ENCODE data around the gene MAGEA9B. TPM values are rescaled to one million over a fixed set of nuclear protein-coding genes. Genes with fewer than 3 reads are reported as not detected.
A peak's percentile ranks its signal among the peaks of the same experiment; 100 is the strongest.
"Not testable (repeated sequence)": the region's sequence is repeated elsewhere in the genome, so short reads cannot be mapped to it uniquely, and the experiment has no call there.

MAGEA9B gene
- total and polyA plus RNA-seq, 2 donors from 2014 or later, result not detected

DNA sequence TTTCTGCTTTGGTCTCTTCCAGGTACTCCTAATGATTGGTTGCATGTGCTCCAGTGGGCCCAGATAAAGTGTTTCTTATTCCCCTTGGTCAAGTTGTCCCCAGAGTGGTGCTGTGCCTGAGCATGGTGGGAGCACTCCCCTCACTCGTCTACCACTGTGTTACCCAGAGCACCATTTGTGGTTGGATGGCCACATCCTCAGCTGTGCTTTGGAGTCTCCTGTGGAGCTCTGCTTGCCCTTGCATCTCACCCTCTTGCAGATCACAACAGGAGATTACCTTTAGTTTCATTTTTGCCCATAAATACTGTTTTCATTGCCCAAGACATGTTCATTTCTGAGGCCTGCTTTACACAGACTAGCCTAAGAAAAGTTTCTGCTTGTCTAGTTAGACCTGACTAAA, 36.8 kb downstream of the MAGEA9B start:
- H3K36me3 ChIP-seq (ENCODE audit: control insufficient read depth in 2 of 3, insufficient read depth in 3 of 3, low read length in 3 of 3); FAIRE-seq; H3K4me1 ChIP-seq (ENCODE audit: control insufficient read depth in 2 of 3, insufficient read depth in 2 of 3, low read depth in 1 of 3, low read length in 3 of 3); H3K27me3 ChIP-seq (ENCODE audit: control insufficient read depth, insufficient read depth, low read length); DNase-seq; intact Hi-C loops (cut with DNase I); H3K4me3 ChIP-seq (ENCODE audit: low read length in 3 of 3); H3K9ac ChIP-seq (ENCODE audit: low read length in 3 of 3); H3K27ac ChIP-seq (ENCODE audit: low read depth in 2 of 2, low read length in 2 of 2); H3K9me3 ChIP-seq (ENCODE audit: control insufficient read depth in 2 of 3, insufficient read depth in 1 of 3, low read length in 3 of 3): not testable (repeated sequence)

- H3K27ac ChIP-seq (ENCODE audit: low read depth in 2 of 2, low read length in 2 of 2); H3K4me3 ChIP-seq (ENCODE audit: low read length in 3 of 3); DNase-seq; intact Hi-C loops (cut with DNase I); H3K36me3 ChIP-seq (ENCODE audit: control insufficient read depth in 2 of 3, insufficient read depth in 3 of 3, low read length in 3 of 3); H3K4me1 ChIP-seq (ENCODE audit: control insufficient read depth in 2 of 3, insufficient read depth in 2 of 3, low read depth in 1 of 3, low read length in 3 of 3); FAIRE-seq; H3K27me3 ChIP-seq (ENCODE audit: control insufficient read depth, insufficient read depth, low read length); H3K9me3 ChIP-seq (ENCODE audit: control insufficient read depth in 2 of 3, insufficient read depth in 1 of 3, low read length in 3 of 3); H3K9ac ChIP-seq (ENCODE audit: low read length in 3 of 3): not testable (repeated sequence)
Observed at GRCh38 chrX:149549701-149550100, 37.6 kb downstream of the MAGEA9B start, which contains the start of gene HSFX3. Gene HSFX3, minus strand, starts transcription at chrX:149549924. Its CDS starts 72 bp downstream, at chrX:149549852.

- intact Hi-C loops (cut with DNase I); H3K9ac ChIP-seq (ENCODE audit: low read length in 3 of 3); DNase-seq; H3K36me3 ChIP-seq (ENCODE audit: control insufficient read depth in 2 of 3, insufficient read depth in 3 of 3, low read length in 3 of 3); H3K4me3 ChIP-seq (ENCODE audit: low read length in 3 of 3); FAIRE-seq; H3K27ac ChIP-seq (ENCODE audit: low read depth in 2 of 2, low read length in 2 of 2); H3K4me1 ChIP-seq (ENCODE audit: control insufficient read depth in 2 of 3, insufficient read depth in 2 of 3, low read depth in 1 of 3, low read length in 3 of 3); H3K9me3 ChIP-seq (ENCODE audit: control insufficient read depth in 2 of 3, insufficient read depth in 1 of 3, low read length in 3 of 3); H3K27me3 ChIP-seq (ENCODE audit: control insufficient read depth, insufficient read depth, low read length): not testable (repeated sequence)
Observed at GRCh38 chrX:149547782-149548181, 39.5 kb downstream of the MAGEA9B start.

- FAIRE-seq; H3K9me3 ChIP-seq (ENCODE audit: control insufficient read depth in 2 of 3, insufficient read depth in 1 of 3, low read length in 3 of 3); H3K27ac ChIP-seq (ENCODE audit: low read depth in 2 of 2, low read length in 2 of 2); H3K4me3 ChIP-seq (ENCODE audit: low read length in 3 of 3); intact Hi-C loops (cut with DNase I); H3K27me3 ChIP-seq (ENCODE audit: control insufficient read depth, insufficient read depth, low read length); H3K36me3 ChIP-seq (ENCODE audit: control insufficient read depth in 2 of 3, insufficient read depth in 3 of 3, low read length in 3 of 3); H3K4me1 ChIP-seq (ENCODE audit: control insufficient read depth in 2 of 3, insufficient read depth in 2 of 3, low read depth in 1 of 3, low read length in 3 of 3); H3K9ac ChIP-seq (ENCODE audit: low read length in 3 of 3); DNase-seq: not testable (repeated sequence)
Observed at GRCh38 chrX:149546962-149547361, 40.3 kb downstream of the MAGEA9B start.

GRCh38 chrX:149545545-149546543, 41.4 kb downstream of the MAGEA9B start:
- DNase-seq, result peak in 1 of 5 donors; percentile 4
- H3K4me3 ChIP-seq (ENCODE audit: low read length in 3 of 3); H3K36me3 ChIP-seq (ENCODE audit: control insufficient read depth in 2 of 3, insufficient read depth in 3 of 3, low read length in 3 of 3); H3K9me3 ChIP-seq (ENCODE audit: control insufficient read depth in 2 of 3, insufficient read depth in 1 of 3, low read length in 3 of 3); H3K4me1 ChIP-seq (ENCODE audit: control insufficient read depth in 2 of 3, insufficient read depth in 2 of 3, low read depth in 1 of 3, low read length in 3 of 3); H3K27ac ChIP-seq (ENCODE audit: low read depth in 2 of 2, low read length in 2 of 2); H3K9ac ChIP-seq (ENCODE audit: low read length in 3 of 3); intact Hi-C loops (cut with DNase I); FAIRE-seq; H3K27me3 ChIP-seq (ENCODE audit: control insufficient read depth, insufficient read depth, low read length): not testable (repeated sequence)
